DOHH2 (cell line): Measurements from ENCODE around the gene TNFRSF13B.

Experiments used
- EZH2phosphoT487 ChIP-seq: fragments of 200-600 bp; sonication (generic); IDR thresholded peaks from 2 replicates; pipeline ENCODE4 v1.6.1; 2017; ENCODE audit warnings: borderline replicate concordance, mild to moderate bottlenecking, antibody characterized with exemption, low read length, moderate library complexity, mixed read lengths
- TF ChIP-seq, protein P1 (sequence below): fragments of 200-600 bp; sonication (generic); IDR thresholded peaks from one replicate; pipeline ENCODE4 v1.5.1; 2014; ENCODE audit warnings: antibody characterized with exemption, mild to moderate bottlenecking, low read depth, low read length; ENCODE audit not compliant: poor library complexity, severe bottlenecking

- TF ChIP-seq, protein P1, sequence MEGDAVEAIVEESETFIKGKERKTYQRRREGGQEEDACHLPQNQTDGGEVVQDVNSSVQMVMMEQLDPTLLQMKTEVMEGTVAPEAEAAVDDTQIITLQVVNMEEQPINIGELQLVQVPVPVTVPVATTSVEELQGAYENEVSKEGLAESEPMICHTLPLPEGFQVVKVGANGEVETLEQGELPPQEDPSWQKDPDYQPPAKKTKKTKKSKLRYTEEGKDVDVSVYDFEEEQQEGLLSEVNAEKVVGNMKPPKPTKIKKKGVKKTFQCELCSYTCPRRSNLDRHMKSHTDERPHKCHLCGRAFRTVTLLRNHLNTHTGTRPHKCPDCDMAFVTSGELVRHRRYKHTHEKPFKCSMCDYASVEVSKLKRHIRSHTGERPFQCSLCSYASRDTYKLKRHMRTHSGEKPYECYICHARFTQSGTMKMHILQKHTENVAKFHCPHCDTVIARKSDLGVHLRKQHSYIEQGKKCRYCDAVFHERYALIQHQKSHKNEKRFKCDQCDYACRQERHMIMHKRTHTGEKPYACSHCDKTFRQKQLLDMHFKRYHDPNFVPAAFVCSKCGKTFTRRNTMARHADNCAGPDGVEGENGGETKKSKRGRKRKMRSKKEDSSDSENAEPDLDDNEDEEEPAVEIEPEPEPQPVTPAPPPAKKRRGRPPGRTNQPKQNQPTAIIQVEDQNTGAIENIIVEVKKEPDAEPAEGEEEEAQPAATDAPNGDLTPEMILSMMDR, result no peak
- no peak for TF ChIP-seq EZH2phosphoT487
These were observed 51.3 kb downstream of the TNFRSF13B start for GRCh38 chr17:16920628-16921020.
